H7 (cell line): ENCODE measurements around the gene CORO7. TPM values are rescaled to one million over a fixed set of nuclear protein-coding genes. Genes with fewer than 3 reads are reported as not detected.

Experiments used
- DNase-seq: peaks from one replicate; pipeline ENCODE4 v3.0.0; 2012
- H3K27me3 ChIP-seq: 2 replicates; pipeline ENCODE4 v1.6.0; 2011; ENCODE audit warnings: mild to moderate bottlenecking, low read length; ENCODE audit not compliant: control insufficient read depth, insufficient read depth
- H3K36me3 ChIP-seq: replicated peaks from 2 replicates; pipeline ENCODE4 v1.5.1; 2011; ENCODE audit warnings: low read length; ENCODE audit not compliant: control insufficient read depth, insufficient read depth
- H3K4me3 ChIP-seq: 2 replicates; pipeline ENCODE4 v1.5.1; 2011; ENCODE audit warnings: low read depth, mild to moderate bottlenecking, control low read depth, low read length, moderate library complexity; ENCODE audit not compliant: insufficient read depth
- total RNA-seq: library from RNA; depleted of rRNA; stranded (reverse); fragments of >200 nt; shearing (Covaris generic); gene quantifications from 2 replicates; pipeline ENCODE4 v1.2.3, GENCODE V29; 2014

Gene CORO7
- total RNA-seq, 1 experiment from 2014 or later: 37.9 TPM

- Histone ChIP-seq H3K36me3 (no peaks in the 10 kb centered on the region), H3K27me3 (no peaks in the 10 kb centered on the region), H3K4me3 (no peak overlapping the region)
- DNase-seq: no peak
These were observed 94.9 kb downstream of the CORO7 start for GRCh38 chr16:4321286-4322120.

- H3K4me3 ChIP-seq: no peak overlapping the region
- no peaks in the 10 kb centered on the region for H3K27me3 ChIP-seq
- H3K36me3 ChIP-seq: no peaks in the 10 kb centered on the region
- no peak for DNase-seq
These were observed 95.7 kb downstream of the CORO7 start for GRCh38 chr16:4320571-4321137.

DNA sequence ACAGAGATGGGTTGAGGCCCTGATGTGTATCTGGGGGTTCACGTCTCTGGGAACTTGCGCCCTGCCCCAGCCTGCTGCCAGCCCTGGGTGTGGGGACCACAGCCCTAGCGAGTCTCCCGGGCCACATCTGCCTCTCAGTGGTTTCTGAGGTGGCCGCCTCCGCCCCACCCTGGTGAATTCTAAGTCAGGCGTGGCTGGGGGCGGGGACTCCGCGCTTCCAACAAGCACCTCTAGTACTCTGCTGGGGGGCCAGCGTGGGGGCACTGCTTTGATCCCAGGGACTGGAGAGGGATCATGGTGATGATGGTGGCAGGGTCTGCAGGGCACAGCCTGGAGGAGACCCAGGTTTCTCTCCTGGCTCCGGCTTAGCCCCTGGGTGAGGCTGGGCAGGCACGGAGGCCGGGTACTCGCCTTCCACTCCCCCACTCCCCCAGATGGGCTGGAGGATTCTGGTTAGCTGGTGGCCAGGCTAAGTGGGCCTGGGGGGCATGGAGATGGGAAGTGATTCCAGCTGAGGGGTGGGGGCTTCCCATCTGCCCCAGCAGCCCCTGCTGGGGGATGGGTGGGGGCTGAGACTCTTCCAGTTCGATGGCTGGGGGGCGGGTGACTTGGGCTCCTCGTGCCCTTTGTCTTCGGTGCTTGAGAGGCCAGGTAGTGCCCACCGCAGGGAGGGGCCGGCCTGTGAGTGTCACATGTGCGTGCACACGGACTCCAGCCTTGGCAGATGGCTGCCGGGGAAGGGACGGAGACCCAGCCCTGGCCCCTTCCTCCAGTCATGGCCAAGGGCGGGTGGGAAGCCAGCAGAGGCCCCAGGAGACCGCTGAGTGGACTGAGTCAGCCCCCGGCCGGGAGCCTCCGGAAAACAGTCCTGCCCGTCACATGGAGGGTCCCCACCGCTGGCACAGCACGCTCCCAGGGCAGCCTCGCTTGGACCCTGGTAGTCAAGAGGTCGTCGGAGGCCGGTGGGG is 96.7 kb downstream of the CORO7 start:
- no peaks in the 10 kb centered on the region for H3K36me3 ChIP-seq
- H3K4me3 ChIP-seq: no peak overlapping the region
- H3K27me3 ChIP-seq: peaks cover 4% of the 10 kb centered on the region
- no peak for DNase-seq

DNA sequence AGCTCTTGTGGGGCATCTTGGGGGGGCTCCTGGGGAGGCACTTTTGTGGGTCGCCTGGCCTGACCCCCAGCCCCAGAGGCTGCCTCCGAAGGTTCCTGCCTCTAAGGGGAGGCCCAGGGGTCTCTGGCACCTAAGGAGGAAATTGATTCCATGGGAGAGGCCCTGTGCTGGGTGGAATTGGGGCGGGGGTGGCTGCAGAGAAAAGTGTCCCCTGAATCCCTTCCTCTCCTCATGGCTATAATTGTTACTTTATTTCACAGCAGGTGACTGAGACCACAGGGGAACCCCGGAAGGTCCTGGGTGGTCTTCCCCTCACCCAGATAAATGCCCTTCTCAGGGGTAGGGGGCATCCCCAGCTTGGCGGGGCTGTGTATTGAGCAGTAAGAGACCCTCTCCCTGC is 97.4 kb downstream of the CORO7 start:
- DNase-seq: no peak
- Histone ChIP-seq H3K27me3 (peaks cover 12% of the 10 kb centered on the region), H3K36me3 (no peaks in the 10 kb centered on the region), H3K4me3 (no peak overlapping the region)

- no peak overlapping the region for H3K4me3 ChIP-seq
- H3K27me3 ChIP-seq: peaks cover 13% of the 10 kb centered on the region
- DNase-seq: no peak
- H3K36me3 ChIP-seq: no peaks in the 10 kb centered on the region
These were observed 97.9 kb downstream of the CORO7 start for GRCh38 chr16:4318451-4318910.

GRCh38 chr16:4317532-4318450 is 98.6 kb downstream of the CORO7 start:
- Histone ChIP-seq H3K4me3 (no peak overlapping the region), H3K36me3 (no peaks in the 10 kb centered on the region), H3K27me3 (peaks cover 13% of the 10 kb centered on the region)
- DNase-seq: no peak

DNA sequence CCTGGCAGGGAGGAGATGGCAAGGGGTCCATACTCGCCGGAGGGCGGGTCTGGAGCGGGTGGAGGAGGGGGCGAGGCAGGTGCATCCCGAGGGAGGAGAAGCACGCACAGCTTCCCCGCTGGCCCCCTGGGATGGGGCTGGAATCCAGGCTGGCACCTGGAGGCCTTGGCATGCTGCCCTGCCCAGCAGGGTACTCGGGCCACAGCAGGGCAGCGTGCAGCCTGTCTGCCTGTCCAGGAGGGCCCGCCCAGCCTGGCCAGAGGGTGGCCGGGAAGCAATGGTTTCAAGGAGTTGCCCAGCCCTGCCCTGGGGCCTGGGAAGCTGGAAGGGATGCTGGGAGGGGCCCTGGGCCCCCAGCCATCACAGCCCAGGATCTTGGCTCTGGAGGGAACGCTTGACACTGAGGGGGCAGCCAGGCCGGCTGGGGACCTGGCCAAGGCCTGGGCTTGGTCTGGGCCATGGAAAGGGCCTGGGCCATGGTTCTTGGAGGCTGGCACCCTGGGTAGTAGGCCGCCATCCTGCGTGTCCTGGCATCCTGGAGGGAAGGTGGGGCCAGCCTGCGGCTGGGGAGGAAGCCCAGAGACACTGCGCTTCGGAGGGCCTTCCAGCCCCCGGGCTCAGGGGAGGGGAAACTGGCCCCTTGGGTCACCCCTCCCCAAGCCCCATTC is 99.4 kb downstream of the CORO7 start:
- Histone ChIP-seq H3K36me3 (no peaks in the 10 kb centered on the region), H3K27me3 (peaks cover 13% of the 10 kb centered on the region), H3K4me3 (peak overlapping the region; percentile 67)
- DNase-seq: peak; percentile 85

GRCh38 chr16:4316108-4316863 is 100.1 kb downstream of the CORO7 start:
- peak overlapping the region; percentile 67 for H3K4me3 ChIP-seq
- no peaks in the 10 kb centered on the region for H3K36me3 ChIP-seq
- H3K27me3 ChIP-seq: peaks cover 13% of the 10 kb centered on the region
- peak; percentile 88 for DNase-seq

DNA sequence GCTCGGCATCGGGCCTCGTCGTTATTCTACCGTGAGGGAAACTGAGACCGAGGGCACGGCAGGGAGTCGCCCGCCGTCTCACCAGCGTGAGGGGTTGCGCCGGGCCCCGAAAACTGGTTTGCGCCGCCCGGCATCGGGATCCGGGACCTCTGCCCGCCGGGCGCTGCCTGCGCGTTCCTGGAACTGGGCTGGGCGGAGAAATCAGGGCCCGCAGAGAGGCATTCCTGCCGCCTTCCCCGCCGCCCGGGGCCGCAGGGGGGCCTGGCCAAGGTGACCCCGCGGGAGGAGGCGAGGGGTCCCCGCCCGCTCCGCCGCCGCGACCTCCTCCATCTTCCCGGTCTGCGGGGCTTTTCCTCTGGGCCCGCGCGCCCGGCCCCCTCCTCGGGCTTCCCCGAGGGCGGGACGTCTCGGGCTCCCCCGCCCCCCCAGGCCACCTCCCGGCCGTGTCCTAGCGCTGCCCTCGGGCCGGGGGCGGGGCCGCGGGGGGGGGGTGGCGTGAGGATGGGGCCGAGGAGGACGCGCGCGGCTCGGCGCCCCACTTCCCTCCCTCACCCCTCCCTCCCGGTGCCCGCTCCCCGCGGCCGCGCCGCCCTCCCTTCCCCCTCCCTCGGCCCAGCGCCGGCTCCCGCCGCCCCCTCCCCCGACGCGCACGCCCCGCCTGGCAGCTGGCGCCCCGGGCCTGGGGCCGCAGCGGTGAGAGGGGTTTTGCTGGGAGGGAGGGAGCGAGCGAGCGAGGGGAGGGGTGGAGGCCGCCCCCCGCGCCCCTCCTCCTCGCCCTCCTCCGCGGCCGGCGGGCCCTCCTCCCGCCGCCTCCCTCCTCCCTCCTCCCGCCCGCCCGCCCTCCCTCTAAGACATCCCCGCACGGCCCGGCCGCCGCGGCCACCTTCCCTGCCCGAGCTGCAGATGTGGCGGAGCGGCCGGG is 100.9 kb downstream of the CORO7 start, which contains the start of gene GLIS2:
GLIS2 (plus strand) TSS at position 882 of the 922 bp plus-strand sequence. CDS start 16,214 bp downstream, outside the sequence.
- peaks cover 13% of the 10 kb centered on the region for H3K27me3 ChIP-seq
- peak; percentile 98 for DNase-seq
- no peaks in the 10 kb centered on the region for H3K36me3 ChIP-seq
- H3K4me3 ChIP-seq: peak within 1 kb of the TSS; percentile 67

DNA sequence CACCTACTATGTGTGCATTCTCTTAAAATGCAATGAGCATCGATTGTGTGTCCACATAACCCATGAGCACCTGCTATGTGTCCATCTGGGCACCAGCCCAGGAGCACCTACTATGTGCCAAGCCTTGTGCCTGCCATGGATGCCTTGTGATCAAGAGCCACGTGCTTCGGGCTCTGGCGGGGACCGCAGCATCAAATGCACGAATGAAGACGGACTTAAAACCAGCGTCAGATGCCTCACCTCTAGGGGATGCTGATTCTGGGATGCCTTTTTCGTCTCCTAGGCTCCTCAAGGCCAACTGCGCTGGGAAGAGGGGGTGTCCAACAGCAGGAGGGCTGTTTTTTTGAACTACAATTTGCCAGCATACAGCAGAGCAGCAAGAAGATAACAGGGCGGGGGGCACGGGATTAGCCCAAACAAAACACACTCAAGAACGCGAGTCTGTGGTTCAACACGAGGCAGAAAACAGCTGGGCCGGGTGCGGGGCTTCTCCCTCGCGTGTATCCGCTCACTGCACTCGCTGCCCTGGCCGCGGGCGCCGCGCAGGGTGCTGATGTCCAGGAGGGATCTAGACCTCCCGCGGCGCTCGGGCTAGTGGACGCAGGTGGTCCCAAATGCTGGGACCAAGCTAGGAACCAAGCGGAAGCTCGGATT is 101.7 kb downstream of the CORO7 start:
- H3K36me3 ChIP-seq: no peaks in the 10 kb centered on the region
- H3K4me3 ChIP-seq: peak overlapping the region; percentile 67
- DNase-seq: peak; percentile 76
- peaks cover 13% of the 10 kb centered on the region for H3K27me3 ChIP-seq
